WTC11 (cell line): Measurements from ENCODE around the gene PHC2.

Source experiments
- ATF1 ChIP-seq: sonication (generic); formaldehyde crosslinking; IDR thresholded peaks from 2 replicates; pipeline ENCODE4 v1.8.1; 2023; ENCODE audit warnings: mild to moderate bottlenecking, moderate library complexity, missing genetic modification reagents
- ATF3 ChIP-seq: sonication (generic); formaldehyde crosslinking; conservative IDR thresholded peaks from 2 replicates; pipeline ENCODE4 v1.8.1; 2022; ENCODE audit warnings: mild to moderate bottlenecking, missing genetic modification reagents
- CBFB ChIP-seq: sonication (generic); formaldehyde crosslinking; IDR thresholded peaks from 2 replicates; pipeline ENCODE4 v1.8.1; 2022; ENCODE audit warnings: mild to moderate bottlenecking, low read depth, missing genetic modification reagents
- CTCF ChIP-seq: fragments of 200-600 bp; IDR thresholded peaks from 2 replicates; pipeline ENCODE4 v1.8.0; 2022; ENCODE audit warnings: antibody characterized with exemption
- ELF4 ChIP-seq: sonication (generic); formaldehyde crosslinking; IDR thresholded peaks from 2 replicates; pipeline ENCODE4 v1.8.1; 2022; ENCODE audit warnings: low read depth, mild to moderate bottlenecking, moderate library complexity, missing genetic modification reagents
- GABPB1 ChIP-seq: sonication (generic); formaldehyde crosslinking; IDR thresholded peaks from 2 replicates; pipeline ENCODE4 v1.8.1; 2023; ENCODE audit warnings: mild to moderate bottlenecking, missing genetic modification reagents
- HMGA2 ChIP-seq: fragments of 250-450 bp; sonication (Bioruptor Pico); IDR thresholded peaks from 2 replicates; pipeline ENCODE4 v1.4.0; 2021; ENCODE audit warnings: mild to moderate bottlenecking, moderate library complexity
- IRF1 ChIP-seq: sonication (generic); formaldehyde crosslinking; IDR thresholded peaks from 2 replicates; pipeline ENCODE4 v1.8.0; 2023; ENCODE audit warnings: missing genetic modification reagents
- MAX ChIP-seq: sonication (generic); formaldehyde crosslinking; IDR thresholded peaks from 2 replicates; pipeline ENCODE4 v1.8.0; 2022; ENCODE audit warnings: mild to moderate bottlenecking, missing genetic modification reagents
- PRDM15 ChIP-seq: sonication (generic); formaldehyde crosslinking; IDR thresholded peaks from 2 replicates; pipeline ENCODE4 v1.8.0; 2022; ENCODE audit warnings: missing genetic modification reagents
- ZNF423 ChIP-seq: fragments of 250-450 bp; sonication (Bioruptor Pico); IDR thresholded peaks from 2 replicates; pipeline ENCODE4 v2.1.2; 2022; ENCODE audit warnings: mild to moderate bottlenecking, moderate library complexity

GRCh38 chr1:33462405-33463164 is 31.7 kb upstream of the PHC2 start:
- TF ChIP-seq ELF4 (CRISPR knock-in tag): no peak
- TF ChIP-seq ATF3: no peak
- no peak for TF ChIP-seq MAX
- TF ChIP-seq GABPB1: no peak
- TF ChIP-seq ZNF423 (CRISPR knock-in tag): no peak
- TF ChIP-seq CBFB (CRISPR knock-in tag): no peak
- no peak for TF ChIP-seq CTCF
- no peak for TF ChIP-seq IRF1 (CRISPR knock-in tag)
- no peak for TF ChIP-seq PRDM15 (CRISPR knock-in tag)
- no peak for TF ChIP-seq HMGA2 (CRISPR knock-in tag)
- no peak for TF ChIP-seq ATF1 (CRISPR knock-in tag)
